MM.1S (cell line): ENCODE results near the gene SWT1.

ENCODE experiments used
- CTCF ChIP-seq: fragments of 300-600 bp; sonication (generic); IDR thresholded peaks from 2 replicates; pipeline ENCODE4 v1.5.1; 2016; ENCODE audit warnings: antibody characterized with exemption, low read length, mixed read lengths
- EZH2 ChIP-seq: fragments of 300-600 bp; sonication (generic); optimal IDR thresholded peaks from 2 replicates; pipeline ENCODE3; 2017; ENCODE audit warnings: low read depth, mild to moderate bottlenecking, antibody characterized with exemption, low read length, mixed read lengths

- TF ChIP-seq CTCF: no peak
- no peak for TF ChIP-seq EZH2
Measured at GRCh38 chr1:185289880-185290279, 132.9 kb downstream of the SWT1 start.
